PFSK-1 (cell line): ENCODE results near the gene SHISAL2A.

Experiments used
- FOXP2 ChIP-seq: optimal IDR thresholded peaks from 2 replicates; pipeline ENCODE3; 2011; ENCODE audit warnings: borderline replicate concordance, control low read depth, inconsistent platforms; ENCODE audit not compliant: insufficient read depth; ENCODE audit errors: extremely low read length, extremely low read depth
- POLR2AphosphoS5 ChIP-seq: IDR thresholded peaks from 2 replicates; pipeline ENCODE4 v1.6.1; 2012; ENCODE audit warnings: low read depth, mild to moderate bottlenecking, control low read depth, low read length, moderate library complexity
- SIN3A ChIP-seq: IDR thresholded peaks from 2 replicates; pipeline ENCODE4 v1.6.1; 2012; ENCODE audit warnings: mild to moderate bottlenecking, low read length, moderate library complexity, borderline replicate concordance; ENCODE audit not compliant: insufficient read depth
- TAF1 ChIP-seq: IDR thresholded peaks from 2 replicates; pipeline ENCODE4 v1.6.1; 2012; ENCODE audit warnings: low read length, control low read depth, borderline replicate concordance; ENCODE audit not compliant: insufficient read depth
- TF ChIP-seq, protein P1 (sequence below), 2 experiments: IDR thresholded peaks; 2 replicates each; pipeline versions ENCODE4 v1.6.1 to v1.8.0; 2011 to 2012; ENCODE audit warnings: low read depth in 2 of 2, low read length in 2 of 2, control low read depth in 1 of 2, inconsistent platforms in 1 of 2, mild to moderate bottlenecking in 1 of 2, moderate library complexity in 1 of 2; ENCODE audit not compliant: insufficient read depth in 1 of 2

DNA sequence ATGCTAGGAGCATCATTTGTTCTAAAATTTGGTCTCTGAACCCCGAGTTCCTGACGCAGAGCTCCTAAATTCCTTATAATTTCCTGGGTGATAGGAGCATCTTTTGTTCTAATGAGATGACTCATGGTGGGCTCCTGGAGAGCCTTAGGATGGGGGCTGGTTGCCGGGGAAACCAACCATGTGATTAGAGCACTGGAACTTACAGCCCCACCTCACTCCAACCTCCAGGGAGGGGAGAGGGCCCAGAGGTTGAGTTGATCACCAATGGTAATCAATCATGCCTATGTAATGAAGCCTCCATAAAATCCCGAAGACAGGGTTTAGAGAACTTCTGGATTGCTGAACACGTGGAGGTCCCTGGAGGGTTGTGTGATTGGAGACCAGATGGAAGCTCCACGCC, 7.7 kb downstream of the SHISAL2A start:
- TF ChIP-seq POLR2AphosphoS5 (no peak), TAF1 (no peak), FOXP2 (no peak), SIN3A (no peak)
- TF ChIP-seq, protein P1, sequence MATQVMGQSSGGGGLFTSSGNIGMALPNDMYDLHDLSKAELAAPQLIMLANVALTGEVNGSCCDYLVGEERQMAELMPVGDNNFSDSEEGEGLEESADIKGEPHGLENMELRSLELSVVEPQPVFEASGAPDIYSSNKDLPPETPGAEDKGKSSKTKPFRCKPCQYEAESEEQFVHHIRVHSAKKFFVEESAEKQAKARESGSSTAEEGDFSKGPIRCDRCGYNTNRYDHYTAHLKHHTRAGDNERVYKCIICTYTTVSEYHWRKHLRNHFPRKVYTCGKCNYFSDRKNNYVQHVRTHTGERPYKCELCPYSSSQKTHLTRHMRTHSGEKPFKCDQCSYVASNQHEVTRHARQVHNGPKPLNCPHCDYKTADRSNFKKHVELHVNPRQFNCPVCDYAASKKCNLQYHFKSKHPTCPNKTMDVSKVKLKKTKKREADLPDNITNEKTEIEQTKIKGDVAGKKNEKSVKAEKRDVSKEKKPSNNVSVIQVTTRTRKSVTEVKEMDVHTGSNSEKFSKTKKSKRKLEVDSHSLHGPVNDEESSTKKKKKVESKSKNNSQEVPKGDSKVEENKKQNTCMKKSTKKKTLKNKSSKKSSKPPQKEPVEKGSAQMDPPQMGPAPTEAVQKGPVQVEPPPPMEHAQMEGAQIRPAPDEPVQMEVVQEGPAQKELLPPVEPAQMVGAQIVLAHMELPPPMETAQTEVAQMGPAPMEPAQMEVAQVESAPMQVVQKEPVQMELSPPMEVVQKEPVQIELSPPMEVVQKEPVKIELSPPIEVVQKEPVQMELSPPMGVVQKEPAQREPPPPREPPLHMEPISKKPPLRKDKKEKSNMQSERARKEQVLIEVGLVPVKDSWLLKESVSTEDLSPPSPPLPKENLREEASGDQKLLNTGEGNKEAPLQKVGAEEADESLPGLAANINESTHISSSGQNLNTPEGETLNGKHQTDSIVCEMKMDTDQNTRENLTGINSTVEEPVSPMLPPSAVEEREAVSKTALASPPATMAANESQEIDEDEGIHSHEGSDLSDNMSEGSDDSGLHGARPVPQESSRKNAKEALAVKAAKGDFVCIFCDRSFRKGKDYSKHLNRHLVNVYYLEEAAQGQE (IDR thresholded peaks at IDR 0.05; ENCODE audit: insufficient read depth in 1 of 2, low read depth in 2 of 2, low read length in 2 of 2) = no peak
